Measurements from ENCODE around the gene DOCK8.
"Not testable (repeated sequence)": the region's sequence is repeated elsewhere in the genome, so short reads cannot be mapped to it uniquely, and the experiment has no call there.

Gene DOCK8

GRCh38 chr9:214648-215493, at the start of gene DOCK8:
TSS of gene DOCK8 (plus strand) at chr9:214865. CDS start at chr9:214977, 112 bp downstream.
- DNase-seq (ENCODE audit: low read depth in 3 of 3): peak; percentile 21 to 44 (median 33)

- DNase-seq (ENCODE audit: low read depth in 3 of 3): not testable (repeated sequence)
Observed at GRCh38 chr9:169757-170156, 44.9 kb upstream of the DOCK8 start.

GRCh38 chr9:178140-178825, 36.4 kb upstream of the DOCK8 start:
- DNase-seq (ENCODE audit: low read depth in 3 of 3): peak in 1 of 3 donors; percentile 1

GRCh38 chr9:178970-179383, 35.7 kb upstream of the DOCK8 start, which contains the start of gene ZNG1A:
TSS of gene ZNG1A (minus strand) at chr9:179056. CDS start at chr9:178969, 87 bp downstream.
- DNase-seq (ENCODE audit: low read depth in 3 of 3): peak; percentile 22 to 66 (median 62)

- not testable (repeated sequence) for DNase-seq (ENCODE audit: low read depth in 3 of 3)
Observed at GRCh38 chr9:199601-200000, 15.1 kb upstream of the DOCK8 start.

- DNase-seq (ENCODE audit: low read depth in 3 of 3): no peak
Observed at GRCh38 chr9:206481-206880, 8.2 kb upstream of the DOCK8 start.

- DNase-seq (ENCODE audit: low read depth in 3 of 3): no peak
Observed at GRCh38 chr9:209143-209758, 5.4 kb upstream of the DOCK8 start.

- DNase-seq (ENCODE audit: low read depth in 3 of 3): no peak
Observed at GRCh38 chr9:211036-211435, 3.6 kb upstream of the DOCK8 start.

GRCh38 chr9:211557-211956, 3.1 kb upstream of the DOCK8 start:
- DNase-seq (ENCODE audit: low read depth in 3 of 3): no peak

- no peak for DNase-seq (ENCODE audit: low read depth in 3 of 3)
Observed at GRCh38 chr9:212297-212696, 2.4 kb upstream of the DOCK8 start.

GRCh38 chr9:213901-214300, 764 bp upstream of the DOCK8 start:
- not testable (repeated sequence) for DNase-seq (ENCODE audit: low read depth in 3 of 3)

GRCh38 chr9:214351-214647, 366 bp upstream of the DOCK8 start:
- DNase-seq (ENCODE audit: low read depth in 3 of 3): no peak

- DNase-seq (ENCODE audit: low read depth in 3 of 3): no peak
Observed at GRCh38 chr9:215631-216155, 1.0 kb downstream of the DOCK8 start.

GRCh38 chr9:216866-217265, 2.2 kb downstream of the DOCK8 start:
- no peak for DNase-seq (ENCODE audit: low read depth in 3 of 3)

- no peak for DNase-seq (ENCODE audit: low read depth in 3 of 3)
Observed at GRCh38 chr9:217950-218349, 3.3 kb downstream of the DOCK8 start.

- DNase-seq (ENCODE audit: low read depth in 3 of 3): not testable (repeated sequence)
Observed at GRCh38 chr9:219036-219435, 4.4 kb downstream of the DOCK8 start.

- no peak for DNase-seq (ENCODE audit: low read depth in 3 of 3)
Observed at GRCh38 chr9:219670-220365, 5.2 kb downstream of the DOCK8 start.

GRCh38 chr9:221989-222776, 7.5 kb downstream of the DOCK8 start:
- no peak for DNase-seq (ENCODE audit: low read depth in 3 of 3)

- DNase-seq (ENCODE audit: low read depth in 3 of 3): no peak
Observed at GRCh38 chr9:223152-223551, 8.5 kb downstream of the DOCK8 start.

GRCh38 chr9:224026-224425, 9.4 kb downstream of the DOCK8 start:
- no peak for DNase-seq (ENCODE audit: low read depth in 3 of 3)

Measured in stimulated activated CD4-positive, alpha-beta T cell treated with anti-CD3 and anti-CD28 coated beads, TNF-alpha, amount 100 ng/mL, for 48 hours (primary cell).